ENCODE results near the gene CD47. TPM values are rescaled to one million over a fixed set of nuclear protein-coding genes. Genes with fewer than 3 reads are reported as not detected.

Gene CD47
- total RNA-seq, 1 experiment from 2014 or later: 16.3 TPM

GRCh38 chr3:108079043-108079442, 11.8 kb downstream of the CD47 start:
- Mint-ChIP-seq H3K4me1 (no peaks in the 10 kb centered on the region), H3K27me3 (ENCODE audit: low read depth) (no peaks in the 10 kb centered on the region), H3K27ac (no peak overlapping the region), H3K9me3 (no peaks in the 10 kb centered on the region), H3K4me3 (no peak overlapping the region), H3K36me3 (no peaks in the 10 kb centered on the region)
- POLR2A ChIA-PET: no interaction called here
- TF ChIP-seq NFYB (CRISPR knock-in tag; conservative IDR thresholded peaks at IDR 0.05; ENCODE audit: low read depth) (no peak), ETV6 (CRISPR knock-in tag; IDR thresholded peaks at IDR 0.05) (no peak), ESRRA (CRISPR knock-in tag; IDR thresholded peaks at IDR 0.05; ENCODE audit: borderline replicate concordance) (no peak), SOX15 (CRISPR knock-in tag; IDR thresholded peaks at IDR 0.05) (no peak), GRHL2 (CRISPR knock-in tag; IDR thresholded peaks at IDR 0.05; ENCODE audit: insufficient replicate concordance, severe bottlenecking) (no peak), JAZF1 (CRISPR knock-in tag; IDR thresholded peaks at IDR 0.05) (no peak), HMGA2 (CRISPR knock-in tag; IDR thresholded peaks at IDR 0.05) (no peak)
- TF ChIP-seq, protein P1, sequence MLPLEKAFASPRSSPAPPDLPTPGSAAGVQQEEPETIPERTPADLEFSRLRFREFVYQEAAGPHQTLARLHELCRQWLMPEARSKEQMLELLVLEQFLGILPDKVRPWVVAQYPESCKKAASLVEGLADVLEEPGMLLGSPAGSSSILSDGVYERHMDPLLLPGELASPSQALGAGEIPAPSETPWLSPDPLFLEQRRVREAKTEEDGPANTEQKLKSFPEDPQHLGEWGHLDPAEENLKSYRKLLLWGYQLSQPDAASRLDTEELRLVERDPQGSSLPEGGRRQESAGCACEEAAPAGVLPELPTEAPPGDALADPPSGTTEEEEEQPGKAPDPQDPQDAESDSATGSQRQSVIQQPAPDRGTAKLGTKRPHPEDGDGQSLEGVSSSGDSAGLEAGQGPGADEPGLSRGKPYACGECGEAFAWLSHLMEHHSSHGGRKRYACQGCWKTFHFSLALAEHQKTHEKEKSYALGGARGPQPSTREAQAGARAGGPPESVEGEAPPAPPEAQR (CRISPR knock-in tag; IDR thresholded peaks at IDR 0.05): no peak
- ATAC-seq: no peak
- no peak for DNase-seq (ENCODE audit: low spot score)
- CTCF ChIA-PET: interaction anchor here (0.6 kb wide), 1 partner anchor 64 kb away, joined by 5 read pairs; no protein-coding TSS in a partner anchor

DNA sequence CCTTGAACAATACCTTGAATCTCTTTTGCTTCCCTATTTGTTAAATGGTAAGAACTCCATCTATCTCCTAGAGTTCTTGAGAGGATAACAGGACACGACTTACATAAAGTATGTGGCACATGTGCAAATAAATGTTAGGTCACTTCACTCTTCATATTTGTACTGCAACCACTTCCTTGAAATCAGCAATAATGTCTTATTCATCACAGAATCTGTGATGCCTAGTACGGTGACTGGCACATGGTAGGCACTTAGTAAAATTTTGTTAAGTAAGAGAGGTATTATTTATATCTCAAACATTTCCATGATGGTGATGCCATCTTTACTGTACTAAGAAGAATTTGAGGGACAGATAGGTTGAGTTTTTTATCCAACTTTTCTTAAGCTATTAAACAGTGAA, 14.3 kb downstream of the CD47 start:
- POLR2A ChIA-PET: no interaction called here
- CTCF ChIA-PET: no interaction called here
- Mint-ChIP-seq H3K36me3 (no peaks in the 10 kb centered on the region), H3K27me3 (ENCODE audit: low read depth) (no peaks in the 10 kb centered on the region), H3K4me3 (no peak overlapping the region), H3K9me3 (no peaks in the 10 kb centered on the region), H3K27ac (no peak overlapping the region), H3K4me1 (peaks cover 12% of the 10 kb centered on the region)
- DNase-seq (ENCODE audit: low spot score): no peak
- ATAC-seq: no peak
- TF ChIP-seq MYBL2 (CRISPR knock-in tag; IDR thresholded peaks at IDR 0.05) (no peak), RORB (CRISPR knock-in tag; IDR thresholded peaks at IDR 0.05) (no peak), AR (CRISPR knock-in tag; IDR thresholded peaks at IDR 0.05) (no peak), NFYB (CRISPR knock-in tag; conservative IDR thresholded peaks at IDR 0.05; ENCODE audit: low read depth) (no peak), NR3C1 (CRISPR knock-in tag; conservative IDR thresholded peaks at IDR 0.05; ENCODE audit: low read depth) (no peak), SMAD4 (CRISPR knock-in tag; IDR thresholded peaks at IDR 0.05) (no peak), ZNF532 (CRISPR knock-in tag; IDR thresholded peaks at IDR 0.05; ENCODE audit: borderline replicate concordance) (no peak), ZNF121 (CRISPR knock-in tag; IDR thresholded peaks at IDR 0.05) (no peak), HMGXB4 (CRISPR knock-in tag; IDR thresholded peaks at IDR 0.05) (no peak)
